Trophoblast cell (in vitro differentiated cells and primary cell): ENCODE results near the gene UGT1A7.

Source experiments
- DNase-seq, 2 donors: peaks; one replicate each; pipeline ENCODE4 v3.0.0-alpha.2; 2016
- H2AFZ ChIP-seq: 2 replicates; pipeline ENCODE4 v1.6.1; 2013; ENCODE audit warnings: low read length, moderate library complexity, mild to moderate bottlenecking; ENCODE audit not compliant: insufficient read depth, poor library complexity
- H2AK5ac ChIP-seq: 2 replicates; pipeline ENCODE4 v1.6.1; 2013; ENCODE audit warnings: mild to moderate bottlenecking, low read length
- H2BK120ac ChIP-seq: 2 replicates; pipeline ENCODE4 v1.6.1; 2013; ENCODE audit warnings: low read length, mild to moderate bottlenecking, moderate library complexity; ENCODE audit not compliant: insufficient read depth, poor library complexity
- H2BK12ac ChIP-seq: 2 replicates; pipeline ENCODE4 v1.6.1; 2013; ENCODE audit warnings: mild to moderate bottlenecking, low read length, moderate library complexity
- H2BK5ac ChIP-seq: 2 replicates; pipeline ENCODE4 v1.6.1; 2013; ENCODE audit warnings: low read length, low read depth, moderate library complexity, mild to moderate bottlenecking; ENCODE audit not compliant: poor library complexity
- H3K14ac ChIP-seq: 2 replicates; pipeline ENCODE4 v1.6.1; 2013; ENCODE audit warnings: mild to moderate bottlenecking, low read length
- H3K18ac ChIP-seq: 2 replicates; pipeline ENCODE4 v1.6.1; 2013; ENCODE audit warnings: mild to moderate bottlenecking, low read length
- H3K23ac ChIP-seq: 2 replicates; pipeline ENCODE4 v1.6.1; 2013; ENCODE audit warnings: low read length
- H3K27ac ChIP-seq: 2 replicates; pipeline ENCODE4 v1.5.1; 2013; ENCODE audit warnings: low read depth, mild to moderate bottlenecking, inconsistent platforms, low read length, moderate library complexity
- H3K27me3 ChIP-seq: 2 replicates; pipeline ENCODE4 v1.6.1; 2013; ENCODE audit warnings: inconsistent platforms, mild to moderate bottlenecking, low read length, moderate library complexity; ENCODE audit not compliant: insufficient read depth
- H3K36me3 ChIP-seq, 2 experiments: 1 replicate in 1 of 2; 2 replicates in 1 of 2; pipeline ENCODE4 v1.6.1; 2013; ENCODE audit warnings: low read length in 2 of 2, mild to moderate bottlenecking in 2 of 2, moderate library complexity in 1 of 2; ENCODE audit not compliant: insufficient read depth in 2 of 2, control insufficient read depth in 1 of 2
- H3K4ac ChIP-seq: 2 replicates; pipeline ENCODE4 v1.6.1; 2013; ENCODE audit warnings: low read depth, mild to moderate bottlenecking, low read length, moderate library complexity
- H3K4me1 ChIP-seq, 2 experiments: 1 replicate in 1 of 2; 2 replicates in 1 of 2; pipeline ENCODE4 v1.6.1; 2013; ENCODE audit warnings: low read length in 2 of 2, mild to moderate bottlenecking in 2 of 2, moderate library complexity in 1 of 2; ENCODE audit not compliant: insufficient read depth in 2 of 2, control insufficient read depth in 1 of 2
- H3K4me2 ChIP-seq: 2 replicates; pipeline ENCODE4 v1.6.1; 2013; ENCODE audit warnings: inconsistent platforms, mild to moderate bottlenecking, low read length, moderate library complexity
- H3K4me3 ChIP-seq: 2 replicates; pipeline ENCODE4 v1.5.1; 2013; ENCODE audit warnings: mild to moderate bottlenecking, low read depth, low read length, inconsistent platforms
- H3K79me1 ChIP-seq: one replicate; pipeline ENCODE4 v1.6.1; 2013; ENCODE audit warnings: low read length
- H3K79me2 ChIP-seq: 2 replicates; pipeline ENCODE4 v1.6.1; 2013; ENCODE audit warnings: low read length, mild to moderate bottlenecking; ENCODE audit not compliant: control insufficient read depth, insufficient read depth, poor library complexity
- H3K9ac ChIP-seq: 2 replicates; pipeline ENCODE4 v1.6.1; 2013; ENCODE audit warnings: mild to moderate bottlenecking, low read length
- H3K9me3 ChIP-seq: 2 replicates; pipeline ENCODE4 v1.6.1; 2013; ENCODE audit warnings: low read depth, mild to moderate bottlenecking, control low read depth, inconsistent platforms, low read length; ENCODE audit not compliant: insufficient read depth
- H4K12ac ChIP-seq: 2 replicates; pipeline ENCODE4 v1.6.1; 2013; ENCODE audit warnings: low read depth, mild to moderate bottlenecking, low read length, moderate library complexity
- H4K8ac ChIP-seq: 2 replicates; pipeline ENCODE4 v1.6.1; 2013; ENCODE audit warnings: low read depth, mild to moderate bottlenecking, low read length, moderate library complexity
- H4K91ac ChIP-seq: one replicate; pipeline ENCODE4 v1.6.1; 2013; ENCODE audit warnings: low read depth, mild to moderate bottlenecking, low read length, moderate library complexity
- WGBS: extraction: QIAGEN DNeasy Blood & Tissue Kit; methylation state at CpG from one replicate; pipeline ENCODE4 v1.1.7; 2013; ENCODE audit warnings: missing lambda C conversion rate; ENCODE audit not compliant: insufficient read length, insufficient coverage; ENCODE audit errors: extremely low coverage; 5-methylcytosine and 5-hydroxymethylcytosine counted together

The UGT1A7 gene

GRCh38 chr2:233821196-233821595, 139.5 kb downstream of the UGT1A7 start:
- no CpG with 5 or more reads among the region's 3 CpGs for WGBS
- H3K4me3 ChIP-seq, result no peak overlapping the region

DNA sequence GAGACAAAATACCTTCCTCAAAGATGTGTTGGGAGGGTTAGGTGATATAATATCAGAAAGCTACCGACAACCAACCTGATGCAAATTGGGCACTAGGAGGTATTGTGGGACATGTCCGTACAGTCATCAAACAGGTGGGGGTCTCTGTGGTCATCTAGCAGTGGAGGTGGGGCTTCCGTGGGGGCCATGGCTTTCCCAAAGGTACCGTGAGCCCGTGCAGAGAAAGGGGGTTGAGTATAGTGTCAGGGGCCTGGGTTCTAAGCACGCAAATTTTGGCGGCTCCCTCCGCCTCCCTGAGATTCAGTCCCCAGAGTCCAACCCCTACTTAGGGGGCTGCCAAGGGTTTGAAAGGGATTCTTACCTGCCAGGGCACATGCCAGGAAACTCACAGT, 140.0 kb downstream of the UGT1A7 start:
- Histone ChIP-seq H3K18ac (no peak overlapping the region), H3K27ac (no peak overlapping the region), H3K4me3 (no peak overlapping the region), H3K4me1 (no peaks in the 10 kb centered on the region), H2BK5ac (no peak overlapping the region), H3K79me2 (no peaks in the 10 kb centered on the region), H3K9me3 (peaks cover 4% of the 10 kb centered on the region), H3K36me3 (no peaks in the 10 kb centered on the region), H4K8ac (no peak overlapping the region), H3K14ac (no peak overlapping the region), H3K4ac (no peak overlapping the region), H3K23ac (no peak overlapping the region), H2AK5ac (no peak overlapping the region), H2AFZ (no peak overlapping the region), H3K4me2 (no peak overlapping the region), H4K12ac (no peak overlapping the region), H3K27me3 (no peaks in the 10 kb centered on the region), H3K9ac (no peak overlapping the region), H2BK120ac (no peak overlapping the region), H4K91ac (no peak overlapping the region), H2BK12ac (no peak overlapping the region), H3K79me1 (no peaks in the 10 kb centered on the region)
- DNase-seq, result no peak
- WGBS, result no CpG with 5 or more reads among the region's 8 CpGs

More at GRCh38 chr2:233821196-233821595, 139.5 kb downstream of the UGT1A7 start:
- Histone ChIP-seq H2BK12ac (no peak overlapping the region), H2AK5ac (no peak overlapping the region), H2BK120ac (no peak overlapping the region), H3K9ac (no peak overlapping the region), H4K12ac (no peak overlapping the region), H3K14ac (no peak overlapping the region), H3K27ac (no peak overlapping the region), H3K9me3 (peaks cover 5% of the 10 kb centered on the region), H3K36me3 (no peaks in the 10 kb centered on the region), H3K79me1 (no peaks in the 10 kb centered on the region), H3K23ac (no peak overlapping the region), H2BK5ac (no peak overlapping the region), H3K79me2 (no peaks in the 10 kb centered on the region), H3K18ac (no peak overlapping the region), H2AFZ (no peak overlapping the region), H3K27me3 (no peaks in the 10 kb centered on the region), H3K4me1 (no peaks in the 10 kb centered on the region), H3K4me2 (no peak overlapping the region), H4K8ac (no peak overlapping the region), H4K91ac (no peak overlapping the region), H3K4ac (no peak overlapping the region)
- no peak for DNase-seq

- H3K4me1 ChIP-seq, result no peaks in the 10 kb centered on the region
- H2BK120ac ChIP-seq, result no peak overlapping the region
- H2AK5ac ChIP-seq, result no peak overlapping the region
- no peak overlapping the region for H3K14ac ChIP-seq
- no peaks in the 10 kb centered on the region for H3K36me3 ChIP-seq
- H4K8ac ChIP-seq, result no peak overlapping the region
- no peak overlapping the region for H3K27ac ChIP-seq
- no peak overlapping the region for H4K91ac ChIP-seq
- H3K79me2 ChIP-seq, result no peaks in the 10 kb centered on the region
- no peaks in the 10 kb centered on the region for H3K79me1 ChIP-seq
- H3K23ac ChIP-seq, result no peak overlapping the region
- no peak overlapping the region for H2BK5ac ChIP-seq
- DNase-seq, result no peak
- no peak overlapping the region for H3K4me3 ChIP-seq
- no peak overlapping the region for H3K9ac ChIP-seq
- no CpG with 5 or more reads among the region's 21 CpGs for WGBS
- peaks cover 4% of the 10 kb centered on the region for H3K9me3 ChIP-seq
- no peak overlapping the region for H3K4ac ChIP-seq
- no peak overlapping the region for H2BK12ac ChIP-seq
- no peak overlapping the region for H4K12ac ChIP-seq
- H3K18ac ChIP-seq, result no peak overlapping the region
- no peak overlapping the region for H2AFZ ChIP-seq
- no peak overlapping the region for H3K4me2 ChIP-seq
- no peaks in the 10 kb centered on the region for H3K27me3 ChIP-seq
Measured at GRCh38 chr2:233822101-233822771, 140.5 kb downstream of the UGT1A7 start.
